Measurements from ENCODE around the gene TBC1D10A. TPM values are rescaled to one million over a fixed set of nuclear protein-coding genes. Genes with fewer than 3 reads are reported as not detected.

Gene TBC1D10A
- total RNA-seq, 2 donors from 2014 or later = 31.5 to 54.2 TPM

DNA sequence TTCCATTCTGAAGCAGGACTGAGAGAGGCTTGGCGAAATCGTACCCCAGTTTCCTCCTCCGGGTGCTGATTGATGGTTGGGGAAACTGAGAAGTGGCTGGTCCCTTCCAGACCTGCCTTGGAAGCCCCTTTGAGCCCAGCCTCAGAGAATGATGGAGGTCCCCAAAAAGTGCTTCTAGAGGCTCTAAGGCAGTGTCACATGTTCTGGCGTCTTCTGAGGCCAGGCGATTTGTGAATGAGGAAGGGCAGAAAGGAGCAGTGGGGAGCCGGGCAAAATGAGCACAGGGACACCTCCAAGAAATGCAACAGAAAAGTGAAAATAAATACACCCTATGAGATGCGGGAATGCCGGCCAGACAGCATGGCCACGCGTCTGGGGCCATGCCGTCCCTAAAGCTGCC lies 79.2 kb downstream of the TBC1D10A start:
- H3K4me1 ChIP-seq (ENCODE audit: control insufficient read depth in 1 of 2, low read depth in 2 of 2) = peaks cover 6 to 17% of the 10 kb centered on the region in 2 donors
- TF ChIP-seq, protein P1, sequence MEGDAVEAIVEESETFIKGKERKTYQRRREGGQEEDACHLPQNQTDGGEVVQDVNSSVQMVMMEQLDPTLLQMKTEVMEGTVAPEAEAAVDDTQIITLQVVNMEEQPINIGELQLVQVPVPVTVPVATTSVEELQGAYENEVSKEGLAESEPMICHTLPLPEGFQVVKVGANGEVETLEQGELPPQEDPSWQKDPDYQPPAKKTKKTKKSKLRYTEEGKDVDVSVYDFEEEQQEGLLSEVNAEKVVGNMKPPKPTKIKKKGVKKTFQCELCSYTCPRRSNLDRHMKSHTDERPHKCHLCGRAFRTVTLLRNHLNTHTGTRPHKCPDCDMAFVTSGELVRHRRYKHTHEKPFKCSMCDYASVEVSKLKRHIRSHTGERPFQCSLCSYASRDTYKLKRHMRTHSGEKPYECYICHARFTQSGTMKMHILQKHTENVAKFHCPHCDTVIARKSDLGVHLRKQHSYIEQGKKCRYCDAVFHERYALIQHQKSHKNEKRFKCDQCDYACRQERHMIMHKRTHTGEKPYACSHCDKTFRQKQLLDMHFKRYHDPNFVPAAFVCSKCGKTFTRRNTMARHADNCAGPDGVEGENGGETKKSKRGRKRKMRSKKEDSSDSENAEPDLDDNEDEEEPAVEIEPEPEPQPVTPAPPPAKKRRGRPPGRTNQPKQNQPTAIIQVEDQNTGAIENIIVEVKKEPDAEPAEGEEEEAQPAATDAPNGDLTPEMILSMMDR (IDR thresholded peaks at IDR 0.05) = no peak
- peaks cover 8% of the 10 kb centered on the region for H3K27me3 ChIP-seq (replicated peaks; ENCODE audit: insufficient read depth)
- no peaks in the 10 kb centered on the region for H3K9me3 ChIP-seq
- no peak for ATAC-seq (ENCODE audit: insufficient number of reproducible peaks, low FRiP score, low read depth)
- no peak overlapping the region for H3K27ac ChIP-seq
- no peak for DNase-seq (ENCODE audit: low spot score)
- H3K4me3 ChIP-seq = no peak overlapping the region
- H3K36me3 ChIP-seq = no peaks in the 10 kb centered on the region

- peaks cover 8% of the 10 kb centered on the region for H3K27me3 ChIP-seq (replicated peaks; ENCODE audit: insufficient read depth)
- DNase-seq (ENCODE audit: low spot score) (no peak), ATAC-seq (ENCODE audit: insufficient number of reproducible peaks, low FRiP score, low read depth) (no peak)
- no peaks in the 10 kb centered on the region for H3K9me3 ChIP-seq
- H3K4me3 ChIP-seq = peak overlapping the region; percentile 70
- peaks cover 6 to 16% of the 10 kb centered on the region in 2 donors for H3K4me1 ChIP-seq (ENCODE audit: control insufficient read depth in 1 of 2, low read depth in 2 of 2)
- TF ChIP-seq, protein P1 (IDR thresholded peaks at IDR 0.05) = no peak
- H3K27ac ChIP-seq = no peak overlapping the region
- no peaks in the 10 kb centered on the region for H3K36me3 ChIP-seq
Measured at GRCh38 chr22:30246814-30247376, 79.8 kb downstream of the TBC1D10A start.

DNA sequence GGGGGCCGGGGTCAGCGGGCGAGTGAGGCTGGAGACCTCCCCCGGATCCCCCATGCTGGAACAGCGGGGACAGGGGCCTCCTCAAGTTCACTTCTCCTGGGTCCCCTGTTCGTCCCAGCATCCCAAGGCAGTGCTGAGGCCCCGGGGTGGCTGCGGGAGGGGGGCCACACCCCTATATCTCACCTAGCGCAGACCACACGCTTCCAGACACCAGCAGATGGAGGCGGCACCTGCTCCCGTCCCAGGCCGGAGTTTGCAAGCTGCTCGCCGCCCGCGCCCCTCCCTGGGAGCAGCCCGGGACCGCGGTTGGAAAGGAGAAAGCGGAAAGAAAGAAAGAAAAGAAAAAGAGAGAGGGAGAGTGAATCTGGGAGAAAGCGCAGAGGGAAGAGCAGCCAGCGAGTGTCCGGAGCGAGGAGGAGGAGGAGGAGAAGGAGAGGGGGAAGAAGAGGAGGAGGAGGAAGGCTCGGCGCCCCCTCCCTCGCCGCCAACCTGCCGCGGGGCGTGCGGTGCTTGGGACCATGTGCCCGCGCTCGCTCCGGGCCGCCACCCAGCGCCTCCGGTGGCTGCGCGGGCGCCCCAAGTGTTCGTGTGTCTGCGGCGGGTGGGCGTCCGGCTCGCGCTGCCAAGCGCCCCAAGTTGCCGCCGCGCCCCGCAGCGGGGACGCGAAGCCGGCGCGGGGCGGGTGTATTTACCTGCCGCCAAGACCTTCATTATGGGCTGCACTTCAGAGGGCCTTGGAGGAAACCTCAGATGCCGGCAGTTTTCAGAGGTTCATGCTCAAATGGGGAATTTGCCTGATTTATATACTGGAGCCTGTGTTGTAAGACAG lies 80.5 kb downstream of the TBC1D10A start, which contains the start of gene LIF:
TSS of gene LIF (minus strand) at position 775 of the 829 bp plus-strand sequence. CDS start at position 711, 64 bp downstream.
- Histone ChIP-seq H3K9me3 (no peaks in the 10 kb centered on the region), H3K27ac (no peak within 1 kb of the TSS), H3K36me3 (no peaks in the 10 kb centered on the region), H3K27me3 (replicated peaks; ENCODE audit: insufficient read depth) (peaks cover 8% of the 10 kb centered on the region), H3K4me1 (ENCODE audit: control insufficient read depth in 1 of 2, low read depth in 2 of 2) (peaks cover 6 to 16% of the 10 kb centered on the region in 2 donors), H3K4me3 (peak within 1 kb of the TSS; percentile 70)
- no peak for ATAC-seq (ENCODE audit: insufficient number of reproducible peaks, low FRiP score, low read depth)
- TF ChIP-seq, protein P1 (IDR thresholded peaks at IDR 0.05) = no peak
- no peak for DNase-seq (ENCODE audit: low spot score)

GRCh38 chr22:30245181-30245984 lies 81.4 kb downstream of the TBC1D10A start:
- H3K27ac ChIP-seq = no peak overlapping the region

More at GRCh38 chr22:30245181-30245984, 81.4 kb downstream of the TBC1D10A start:
- Histone ChIP-seq H3K9me3 (no peaks in the 10 kb centered on the region), H3K36me3 (no peaks in the 10 kb centered on the region), H3K4me1 (ENCODE audit: control insufficient read depth in 1 of 2, low read depth in 2 of 2) (peaks cover 6 to 16% of the 10 kb centered on the region in 2 donors), H3K27me3 (replicated peaks; ENCODE audit: insufficient read depth) (peaks cover 8% of the 10 kb centered on the region), H3K4me3 (peak overlapping the region; percentile 70)
- TF ChIP-seq, protein P1 (IDR thresholded peaks at IDR 0.05) = no peak
- DNase-seq (ENCODE audit: low spot score) = no peak
- ATAC-seq (ENCODE audit: insufficient number of reproducible peaks, low FRiP score, low read depth) = no peak
